ENCODE data around the gene IGFBP4. TPM values are rescaled to one million over a fixed set of nuclear protein-coding genes. Genes with fewer than 3 reads are reported as not detected.

IGFBP4 gene
- total and polyA plus RNA-seq, 10 of the 15 experiments (the other 5 are each of a cell fraction or from before 2014, with no cell fraction given) = 2.4 to 22.3 (median 6.6) TPM

- CTCF ChIA-PET = interaction anchor here (0.9 to 2.1 kb wide), 2 partner anchors 8 to 41 kb away, joined by 4 to 7 read pairs; partner anchors contain the start of gene IGFBP4
- BruUV-seq (replicated peaks) = no TSS peak
- Histone ChIP-seq H3K4me3 (no peak overlapping the region), H3K79me2 (ENCODE audit: control insufficient read depth, insufficient read depth, low read length) (no peaks in the 10 kb centered on the region), H4K20me1 (ENCODE audit: control insufficient read depth, insufficient read depth) (no peaks in the 10 kb centered on the region), H3K36me3 (ENCODE audit: control insufficient read depth in 2 of 2, insufficient read depth in 2 of 2, low read length in 1 of 2) (no peaks in the 10 kb centered on the region), H3K9ac (ENCODE audit: control insufficient read depth, insufficient read depth, low read length) (no peak overlapping the region), H3K4me2 (ENCODE audit: control insufficient read depth, insufficient read depth) (no peak overlapping the region), H3K4me1 (ENCODE audit: control insufficient read depth, insufficient read depth, low read length) (peaks cover 15% of the 10 kb centered on the region), H3K9me3 (replicated peaks; ENCODE audit: control insufficient read depth, insufficient read depth, low read length) (no peaks in the 10 kb centered on the region), H3K27ac (ENCODE audit: control insufficient read depth, insufficient read depth) (no peak overlapping the region), H2AFZ (ENCODE audit: control insufficient read depth, low read depth, low read length) (no peak overlapping the region), H3K27me3 (replicated peaks in 1 of 2; ENCODE audit: control insufficient read depth in 2 of 2, insufficient read depth in 2 of 2, low read length in 1 of 2) (peaks cover 0 to 2% of the 10 kb centered on the region in 2 experiments; a peak in 1 of 4 replicates)
- ATAC-seq (no peak), DNase-seq (ENCODE audit: low read depth, low spot score) (no peak), FAIRE-seq (no peak)
- intact Hi-C loops (cut with micrococcal nuclease; ENCODE audit: unreplicated experiment) = no loop called here
- SMC1A ChIA-PET (ENCODE audit: uncharacterized antibody, unreplicated experiment) = interaction anchor here (1.2 kb wide), 1 partner anchor 33 kb away, joined by 3 read pairs; no protein-coding TSS in a partner anchor
- POLR2A ChIA-PET = no interaction called here
- 49% methylated on average over 18 of the region's 18 CpGs for WGBS (ENCODE audit: insufficient coverage, insufficient replicate concordance, low lambda C conversion rate, missing lambda C conversion rate)
- RAD21 ChIA-PET (ENCODE audit: unreplicated experiment) = no interaction called here
- in situ Hi-C loops (cut with MboI) = no loop called here
- TF ChIP-seq RB1 (IDR thresholded peaks at IDR 0.05; ENCODE audit: borderline replicate concordance) (no peak), ATF7 (IDR thresholded peaks at IDR 0.05; ENCODE audit: low read depth) (no peak), TARDBP (IDR thresholded peaks at IDR 0.05; ENCODE audit: borderline replicate concordance) (no peak), BMI1 (IDR thresholded peaks at IDR 0.05; ENCODE audit: borderline replicate concordance) (no peak), SRF (IDR thresholded peaks at IDR 0.05; ENCODE audit: low read depth in 2 of 2, low read length in 2 of 2) (no peak), RAD21 (IDR thresholded peaks at IDR 0.05; ENCODE audit: insufficient read depth, low read depth, low read length) (no peak), CEBPZ (IDR thresholded peaks at IDR 0.05; ENCODE audit: low read depth, low read length) (no peak), ZNF622 (IDR thresholded peaks at IDR 0.05) (no peak), ETV6 (conservative IDR thresholded peaks at IDR 0.05 in 1 of 2, IDR thresholded peaks at IDR 0.05 in 1 of 2; ENCODE audit: borderline replicate concordance in 1 of 2, low read depth in 1 of 2) (no peak), ZBTB4 (CRISPR knock-in tag; IDR thresholded peaks at IDR 0.05) (no peak)
- TF ChIP-seq, protein P1, sequence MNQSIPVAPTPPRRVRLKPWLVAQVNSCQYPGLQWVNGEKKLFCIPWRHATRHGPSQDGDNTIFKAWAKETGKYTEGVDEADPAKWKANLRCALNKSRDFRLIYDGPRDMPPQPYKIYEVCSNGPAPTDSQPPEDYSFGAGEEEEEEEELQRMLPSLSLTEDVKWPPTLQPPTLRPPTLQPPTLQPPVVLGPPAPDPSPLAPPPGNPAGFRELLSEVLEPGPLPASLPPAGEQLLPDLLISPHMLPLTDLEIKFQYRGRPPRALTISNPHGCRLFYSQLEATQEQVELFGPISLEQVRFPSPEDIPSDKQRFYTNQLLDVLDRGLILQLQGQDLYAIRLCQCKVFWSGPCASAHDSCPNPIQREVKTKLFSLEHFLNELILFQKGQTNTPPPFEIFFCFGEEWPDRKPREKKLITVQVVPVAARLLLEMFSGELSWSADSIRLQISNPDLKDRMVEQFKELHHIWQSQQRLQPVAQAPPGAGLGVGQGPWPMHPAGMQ (IDR thresholded peaks at IDR 0.05; ENCODE audit: borderline replicate concordance) = no peak
- TF ChIP-seq, protein P2, sequence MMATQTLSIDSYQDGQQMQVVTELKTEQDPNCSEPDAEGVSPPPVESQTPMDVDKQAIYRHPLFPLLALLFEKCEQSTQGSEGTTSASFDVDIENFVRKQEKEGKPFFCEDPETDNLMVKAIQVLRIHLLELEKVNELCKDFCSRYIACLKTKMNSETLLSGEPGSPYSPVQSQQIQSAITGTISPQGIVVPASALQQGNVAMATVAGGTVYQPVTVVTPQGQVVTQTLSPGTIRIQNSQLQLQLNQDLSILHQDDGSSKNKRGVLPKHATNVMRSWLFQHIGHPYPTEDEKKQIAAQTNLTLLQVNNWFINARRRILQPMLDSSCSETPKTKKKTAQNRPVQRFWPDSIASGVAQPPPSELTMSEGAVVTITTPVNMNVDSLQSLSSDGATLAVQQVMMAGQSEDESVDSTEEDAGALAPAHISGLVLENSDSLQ (IDR thresholded peaks at IDR 0.05) = no peak
- TF ChIP-seq, protein P3, sequence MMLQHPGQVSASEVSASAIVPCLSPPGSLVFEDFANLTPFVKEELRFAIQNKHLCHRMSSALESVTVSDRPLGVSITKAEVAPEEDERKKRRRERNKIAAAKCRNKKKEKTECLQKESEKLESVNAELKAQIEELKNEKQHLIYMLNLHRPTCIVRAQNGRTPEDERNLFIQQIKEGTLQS (IDR thresholded peaks at IDR 0.05; ENCODE audit: borderline replicate concordance, extremely low read depth, low read depth, low read length) = no peak
Measured at GRCh38 chr17:40484285-40484972, 41.2 kb downstream of the IGFBP4 start.
